ENCODE measurements around the gene SOX30. TPM values are rescaled to one million over a fixed set of nuclear protein-coding genes. Genes with fewer than 3 reads are reported as not detected.
"Not testable (repeated sequence)": the region's sequence is repeated elsewhere in the genome, so short reads cannot be mapped to it uniquely, and the experiment has no call there.

The SOX30 gene
- total RNA-seq, 4 donors from 2014 or later, result not detected

GRCh38 chr5:157687198-157687554, 34.9 kb upstream of the SOX30 start:
- Histone ChIP-seq H3K27ac (no peak overlapping the region), H3K27me3 (peaks cover 0 to 6% (median 0%) of the 10 kb centered on the region in 4 donors), H3K9me3 (no peaks in the 10 kb centered on the region), H3K4me3 (no peak overlapping the region), H3K36me3 (no peaks in the 10 kb centered on the region), H3K4me1 (no peaks in the 10 kb centered on the region)
- 87 to 100% methylated on average over 1 of the region's 1 CpG for whole genome bisulfite sequencing, 2 donors
- intact Hi-C loops (cut with DNase I), result no loop called here
- TF ChIP-seq, protein P1, sequence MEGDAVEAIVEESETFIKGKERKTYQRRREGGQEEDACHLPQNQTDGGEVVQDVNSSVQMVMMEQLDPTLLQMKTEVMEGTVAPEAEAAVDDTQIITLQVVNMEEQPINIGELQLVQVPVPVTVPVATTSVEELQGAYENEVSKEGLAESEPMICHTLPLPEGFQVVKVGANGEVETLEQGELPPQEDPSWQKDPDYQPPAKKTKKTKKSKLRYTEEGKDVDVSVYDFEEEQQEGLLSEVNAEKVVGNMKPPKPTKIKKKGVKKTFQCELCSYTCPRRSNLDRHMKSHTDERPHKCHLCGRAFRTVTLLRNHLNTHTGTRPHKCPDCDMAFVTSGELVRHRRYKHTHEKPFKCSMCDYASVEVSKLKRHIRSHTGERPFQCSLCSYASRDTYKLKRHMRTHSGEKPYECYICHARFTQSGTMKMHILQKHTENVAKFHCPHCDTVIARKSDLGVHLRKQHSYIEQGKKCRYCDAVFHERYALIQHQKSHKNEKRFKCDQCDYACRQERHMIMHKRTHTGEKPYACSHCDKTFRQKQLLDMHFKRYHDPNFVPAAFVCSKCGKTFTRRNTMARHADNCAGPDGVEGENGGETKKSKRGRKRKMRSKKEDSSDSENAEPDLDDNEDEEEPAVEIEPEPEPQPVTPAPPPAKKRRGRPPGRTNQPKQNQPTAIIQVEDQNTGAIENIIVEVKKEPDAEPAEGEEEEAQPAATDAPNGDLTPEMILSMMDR (IDR thresholded peaks at IDR 0.05), result no peak
- TF ChIP-seq POLR2A (IDR thresholded peaks at IDR 0.05), result no peak
- no peak for DNase-seq

- H3K9me3 ChIP-seq; H3K27me3 ChIP-seq; intact Hi-C loops (cut with DNase I); DNase-seq; H3K4me3 ChIP-seq; H3K27ac ChIP-seq; H3K36me3 ChIP-seq; H3K4me1 ChIP-seq: not testable (repeated sequence)
- 86 to 87% methylated on average over 9 to 14 of the region's 14 CpGs for WGBS, 2 donors
These were observed 34.3 kb upstream of the SOX30 start for GRCh38 chr5:157686276-157687197.

- H3K27me3 ChIP-seq, result no peaks in the 10 kb centered on the region
- no peaks in the 10 kb centered on the region for H3K4me1 ChIP-seq
- H3K27ac ChIP-seq, result no peak overlapping the region
- H3K4me3 ChIP-seq, result no peak overlapping the region
- no peak for TF ChIP-seq POLR2A (IDR thresholded peaks at IDR 0.05)
- TF ChIP-seq, protein P1 (IDR thresholded peaks at IDR 0.05), result no peak
- WGBS, 2 donors, result 0 to 52% methylated on average over 1 to 3 of the region's 3 CpGs
- H3K9me3 ChIP-seq, result no peaks in the 10 kb centered on the region
- no peaks in the 10 kb centered on the region for H3K36me3 ChIP-seq
- no peak for DNase-seq
- intact Hi-C loops (cut with DNase I), result no loop called here
These were observed 30.0 kb upstream of the SOX30 start for GRCh38 chr5:157682257-157682656.

- H3K36me3 ChIP-seq, result no peaks in the 10 kb centered on the region
- no peak overlapping the region for H3K4me3 ChIP-seq
- intact Hi-C loops (cut with DNase I), result no loop called here
- no peak overlapping the region for H3K27ac ChIP-seq
- H3K4me1 ChIP-seq, result no peaks in the 10 kb centered on the region
- no peaks in the 10 kb centered on the region for H3K27me3 ChIP-seq
- no peaks in the 10 kb centered on the region for H3K9me3 ChIP-seq
- TF ChIP-seq, protein P1 (IDR thresholded peaks at IDR 0.05), result no peak
- TF ChIP-seq POLR2A (IDR thresholded peaks at IDR 0.05), result no peak
- DNase-seq, result no peak
- WGBS, 2 donors, result 60 to 89% methylated on average over 4 of the region's 4 CpGs
These were observed 28.8 kb upstream of the SOX30 start for GRCh38 chr5:157681048-157681447.

DNA sequence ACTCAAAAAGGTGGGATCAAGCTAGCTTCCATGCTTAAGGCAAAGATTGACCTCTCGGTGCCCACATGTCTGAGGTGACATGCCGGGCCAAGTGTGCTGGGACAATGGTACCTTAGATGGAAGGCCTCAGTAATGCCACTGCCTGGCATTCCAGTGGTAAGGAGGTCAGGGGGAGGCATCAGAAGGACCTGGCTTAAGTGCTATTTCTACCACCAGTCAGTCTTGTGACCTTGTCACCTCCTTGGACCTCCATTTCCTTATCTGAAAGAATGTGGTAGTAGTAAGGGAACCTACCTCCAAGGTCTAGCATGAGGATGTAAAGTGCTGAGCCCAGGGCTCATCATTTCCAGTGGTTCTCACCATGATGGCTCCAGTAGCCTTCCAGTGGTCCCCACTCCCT, 28.0 kb upstream of the SOX30 start:
- Histone ChIP-seq H3K36me3 (no peaks in the 10 kb centered on the region), H3K9me3 (no peaks in the 10 kb centered on the region), H3K27ac (no peak overlapping the region), H3K4me1 (no peaks in the 10 kb centered on the region), H3K4me3 (no peak overlapping the region), H3K27me3 (no peaks in the 10 kb centered on the region)
- TF ChIP-seq POLR2A (IDR thresholded peaks at IDR 0.05), result no peak
- TF ChIP-seq, protein P1 (IDR thresholded peaks at IDR 0.05), result no peak
- intact Hi-C loops (cut with DNase I), result no loop called here
- WGBS, 2 donors, result 75 to 100% methylated on average over 1 to 2 of the region's 2 CpGs
- DNase-seq, result no peak

Measured in esophagus squamous epithelium (tissue), 5 donors.